ENCODE measurements around the gene CALML4. TPM values are rescaled to one million over a fixed set of nuclear protein-coding genes. Genes with fewer than 3 reads are reported as not detected.

The CALML4 gene
- total and polyA plus RNA-seq, 2 experiments from 2014 or later: 49.6 to 79.8 TPM

GRCh38 chr15:68199340-68199739 is 5.8 kb downstream of the CALML4 start:
- H3K79me2 ChIP-seq: peaks cover 45% of the 10 kb centered on the region
- H3K36me3 ChIP-seq (replicated peaks; ENCODE audit: insufficient read depth, low read depth): no peaks in the 10 kb centered on the region
- TF ChIP-seq EZH2phosphoT487 (IDR thresholded peaks at IDR 0.05; ENCODE audit: low read depth, severe bottlenecking, unreplicated experiment) (no peak), CTCF (IDR thresholded peaks at IDR 0.05; ENCODE audit: poor library complexity) (no peak), EZH2 (IDR thresholded peaks at IDR 0.05; ENCODE audit: borderline replicate concordance) (no peak)
- no peaks in the 10 kb centered on the region for H3K9me2 ChIP-seq (replicated peaks; ENCODE audit: insufficient read depth)
- no peaks in the 10 kb centered on the region for H3K9me3 ChIP-seq (ENCODE audit: low read depth)
- H3K4me3 ChIP-seq: no peak overlapping the region
- peaks cover 4% of the 10 kb centered on the region for H4K20me1 ChIP-seq (ENCODE audit: insufficient read depth, poor library complexity, severe bottlenecking)
- no peak overlapping the region for H3K4me2 ChIP-seq
- no peaks in the 10 kb centered on the region for H3K27me3 ChIP-seq
- H2AFZ ChIP-seq: no peak overlapping the region
- DNase-seq (ENCODE audit: low spot score): no peak
- WGBS (ENCODE audit: low lambda C conversion rate, missing lambda C conversion rate): 52% methylated on average over 10 of the region's 11 CpGs
- peaks cover 36% of the 10 kb centered on the region for H3K4me1 ChIP-seq (ENCODE audit: insufficient read depth)
- H3K27ac ChIP-seq: no peak overlapping the region

GRCh38 chr15:68197661-68198437 is 7.3 kb downstream of the CALML4 start:
- no peaks in the 10 kb centered on the region for H3K27me3 ChIP-seq
- H3K4me3 ChIP-seq: no peak overlapping the region
- no peak for TF ChIP-seq EZH2phosphoT487 (IDR thresholded peaks at IDR 0.05; ENCODE audit: low read depth, severe bottlenecking, unreplicated experiment)
- no peak for TF ChIP-seq CTCF (IDR thresholded peaks at IDR 0.05; ENCODE audit: poor library complexity)
- TF ChIP-seq EZH2 (IDR thresholded peaks at IDR 0.05; ENCODE audit: borderline replicate concordance): no peak
- 93% methylated on average over 10 of the region's 11 CpGs for WGBS (ENCODE audit: low lambda C conversion rate, missing lambda C conversion rate)
- H3K9me3 ChIP-seq (ENCODE audit: low read depth): no peaks in the 10 kb centered on the region
- peaks cover 31% of the 10 kb centered on the region for H3K79me2 ChIP-seq
- H3K4me1 ChIP-seq (ENCODE audit: insufficient read depth): peaks cover 24% of the 10 kb centered on the region
- H3K9me2 ChIP-seq (replicated peaks; ENCODE audit: insufficient read depth): no peaks in the 10 kb centered on the region
- H2AFZ ChIP-seq: no peak overlapping the region
- no peak overlapping the region for H3K4me2 ChIP-seq
- no peak for DNase-seq (ENCODE audit: low spot score)
- H3K36me3 ChIP-seq (replicated peaks; ENCODE audit: insufficient read depth, low read depth): no peaks in the 10 kb centered on the region
- H3K27ac ChIP-seq: no peak overlapping the region
- peaks cover 4% of the 10 kb centered on the region for H4K20me1 ChIP-seq (ENCODE audit: insufficient read depth, poor library complexity, severe bottlenecking)

- Histone ChIP-seq H3K9me2 (replicated peaks; ENCODE audit: insufficient read depth) (no peaks in the 10 kb centered on the region), H3K79me2 (peaks cover 24% of the 10 kb centered on the region), H3K36me3 (replicated peaks; ENCODE audit: insufficient read depth, low read depth) (no peaks in the 10 kb centered on the region), H3K4me3 (no peak overlapping the region), H3K27me3 (no peaks in the 10 kb centered on the region), H3K4me1 (ENCODE audit: insufficient read depth) (peaks cover 24% of the 10 kb centered on the region), H2AFZ (no peak overlapping the region), H4K20me1 (ENCODE audit: insufficient read depth, poor library complexity, severe bottlenecking) (peaks cover 4% of the 10 kb centered on the region), H3K9me3 (ENCODE audit: low read depth) (no peaks in the 10 kb centered on the region), H3K4me2 (no peak overlapping the region), H3K27ac (no peak overlapping the region)
- TF ChIP-seq EZH2phosphoT487 (IDR thresholded peaks at IDR 0.05; ENCODE audit: low read depth, severe bottlenecking, unreplicated experiment) (no peak), CTCF (IDR thresholded peaks at IDR 0.05; ENCODE audit: poor library complexity) (no peak), EZH2 (IDR thresholded peaks at IDR 0.05; ENCODE audit: borderline replicate concordance) (no peak)
- WGBS (ENCODE audit: low lambda C conversion rate, missing lambda C conversion rate): 94% methylated on average over 8 of the region's 8 CpGs
- no peak for DNase-seq (ENCODE audit: low spot score)
Measured at GRCh38 chr15:68197170-68197492, 8.0 kb downstream of the CALML4 start.
